GM13977 (cell line): ENCODE measurements around the gene CLCN6.

ENCODE experiments used
- DNase-seq: peaks from one replicate; pipeline ENCODE4 v3.0.0; 2012; ENCODE audit warnings: low spot score
- in situ Hi-C: fragments of 300-500 bp; cut with MboI; formaldehyde crosslinking; loops from one replicate; pipeline ENCODE4 v1.12.0; 2022; ENCODE audit warnings: low sequenced_read_pairs, low pct_unique_long_range_greater_than_20kb, mixed read lengths, inconsistent platforms; ENCODE audit not compliant: unreplicated experiment
- TF ChIP-seq, protein P1 (sequence below): IDR thresholded peaks from 2 replicates; pipeline ENCODE4 v1.5.1; 2012; ENCODE audit warnings: mild to moderate bottlenecking, control low read depth; ENCODE audit not compliant: insufficient read depth; ENCODE audit errors: extremely low read depth, missing control alignments

The CLCN6 gene

GRCh38 chr1:11789126-11790067, 16.6 kb upstream of the CLCN6 start:
- in situ Hi-C loops: no loop called here
- TF ChIP-seq, protein P1, sequence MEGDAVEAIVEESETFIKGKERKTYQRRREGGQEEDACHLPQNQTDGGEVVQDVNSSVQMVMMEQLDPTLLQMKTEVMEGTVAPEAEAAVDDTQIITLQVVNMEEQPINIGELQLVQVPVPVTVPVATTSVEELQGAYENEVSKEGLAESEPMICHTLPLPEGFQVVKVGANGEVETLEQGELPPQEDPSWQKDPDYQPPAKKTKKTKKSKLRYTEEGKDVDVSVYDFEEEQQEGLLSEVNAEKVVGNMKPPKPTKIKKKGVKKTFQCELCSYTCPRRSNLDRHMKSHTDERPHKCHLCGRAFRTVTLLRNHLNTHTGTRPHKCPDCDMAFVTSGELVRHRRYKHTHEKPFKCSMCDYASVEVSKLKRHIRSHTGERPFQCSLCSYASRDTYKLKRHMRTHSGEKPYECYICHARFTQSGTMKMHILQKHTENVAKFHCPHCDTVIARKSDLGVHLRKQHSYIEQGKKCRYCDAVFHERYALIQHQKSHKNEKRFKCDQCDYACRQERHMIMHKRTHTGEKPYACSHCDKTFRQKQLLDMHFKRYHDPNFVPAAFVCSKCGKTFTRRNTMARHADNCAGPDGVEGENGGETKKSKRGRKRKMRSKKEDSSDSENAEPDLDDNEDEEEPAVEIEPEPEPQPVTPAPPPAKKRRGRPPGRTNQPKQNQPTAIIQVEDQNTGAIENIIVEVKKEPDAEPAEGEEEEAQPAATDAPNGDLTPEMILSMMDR: no peak
- no peak for DNase-seq

DNA sequence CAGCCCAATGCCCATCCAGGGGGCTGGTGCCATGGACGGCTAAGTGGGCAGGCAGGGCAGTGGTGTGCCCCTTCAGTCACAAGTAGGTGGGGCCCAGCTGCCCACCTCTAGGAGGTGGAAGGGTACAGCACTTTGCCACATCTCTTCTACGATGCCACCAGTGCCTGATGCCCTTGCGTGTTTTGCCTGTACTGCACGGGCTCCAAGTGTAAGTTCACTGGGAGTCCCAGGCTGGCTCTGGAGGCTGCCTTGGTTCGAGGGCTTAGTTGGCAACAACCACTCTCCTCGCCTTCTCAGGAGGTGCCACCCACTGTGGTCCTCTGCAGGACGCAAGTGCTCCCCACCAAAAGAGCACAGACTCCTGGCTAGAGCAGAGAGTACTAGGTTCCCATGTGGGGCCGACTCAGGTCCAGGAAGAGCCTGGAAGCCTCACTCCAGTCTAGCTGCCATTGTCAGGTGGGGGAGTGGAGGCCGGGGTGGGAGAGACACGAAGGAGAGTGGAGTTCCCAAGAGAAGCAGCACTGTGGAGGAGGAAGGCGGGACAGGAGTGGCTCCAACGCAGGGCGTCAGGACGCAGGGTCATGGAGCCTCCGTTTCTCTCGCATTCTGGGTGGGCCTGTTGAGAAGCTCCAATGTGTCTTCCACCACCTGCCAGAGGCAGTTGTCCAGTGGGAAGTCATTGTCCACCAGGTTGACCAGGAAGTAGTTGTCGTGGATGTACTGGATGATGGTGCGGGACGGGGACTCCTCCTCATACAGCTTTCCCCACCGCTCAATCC, 15.7 kb upstream of the CLCN6 start:
- TF ChIP-seq, protein P1: no peak
- DNase-seq: no peak
- in situ Hi-C loops: no loop called here

DNA sequence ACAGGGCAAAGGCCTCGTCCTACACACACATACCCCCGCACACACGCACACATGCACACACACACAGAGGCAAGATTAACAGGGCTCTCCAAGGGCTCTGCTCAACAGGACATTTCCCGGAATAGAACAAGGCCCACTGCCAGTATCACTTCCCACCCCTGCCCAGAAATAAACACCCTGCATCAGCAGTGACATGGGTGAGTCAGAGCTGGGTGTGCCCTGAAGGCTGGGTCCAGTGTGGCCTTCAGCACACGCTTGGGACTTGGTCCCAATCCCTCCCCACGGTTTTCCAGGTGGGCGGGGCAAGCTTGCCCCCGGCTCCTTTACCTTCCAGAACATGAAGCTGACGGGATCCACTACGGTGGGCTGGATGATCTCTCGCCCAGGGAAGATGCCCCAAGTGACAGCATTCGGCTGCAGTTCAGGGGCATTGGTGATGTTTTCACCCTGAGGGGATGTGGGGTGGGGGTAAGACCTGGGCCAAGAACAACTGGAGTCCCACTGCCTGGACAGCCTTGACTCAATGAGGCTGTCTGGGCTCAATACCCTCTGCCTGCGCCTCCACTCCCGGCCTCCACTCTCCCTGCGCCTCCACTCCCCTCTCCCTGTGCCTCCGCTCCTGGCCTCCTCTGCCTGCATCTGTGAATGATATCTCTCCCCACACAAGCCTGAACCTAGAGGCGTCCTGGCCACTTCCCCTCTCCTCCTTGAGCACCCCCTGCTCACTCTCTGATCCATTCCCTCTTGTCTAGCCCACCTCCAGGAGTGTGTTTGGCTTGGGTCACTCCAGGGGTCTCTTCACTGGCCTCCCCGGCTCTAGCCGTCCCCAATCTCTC, 14.9 kb upstream of the CLCN6 start:
- DNase-seq: no peak
- TF ChIP-seq, protein P1: no peak
- in situ Hi-C loops: no loop called here

DNA sequence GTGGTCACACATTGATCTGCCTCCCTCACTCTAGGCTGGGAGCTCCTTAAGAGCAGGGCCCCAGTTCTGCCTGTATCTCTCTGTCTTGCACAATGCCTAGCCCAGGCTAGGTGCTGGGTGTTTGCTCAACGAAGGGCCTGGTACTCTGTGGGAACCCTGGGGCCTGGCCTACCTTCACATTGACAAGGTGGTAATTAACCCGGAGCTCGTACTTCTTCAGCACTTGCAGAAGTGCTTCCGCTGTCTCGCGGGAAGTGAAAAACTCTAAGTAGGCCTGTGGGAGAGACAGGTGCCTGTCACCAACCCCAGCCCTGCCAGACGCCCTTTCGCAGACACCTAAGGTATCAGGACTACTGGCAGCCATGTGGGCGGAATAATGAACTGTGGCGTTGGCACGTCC, 13.9 kb upstream of the CLCN6 start:
- in situ Hi-C loops: no loop called here
- DNase-seq: peak; percentile 7
- TF ChIP-seq, protein P1: no peak

DNA sequence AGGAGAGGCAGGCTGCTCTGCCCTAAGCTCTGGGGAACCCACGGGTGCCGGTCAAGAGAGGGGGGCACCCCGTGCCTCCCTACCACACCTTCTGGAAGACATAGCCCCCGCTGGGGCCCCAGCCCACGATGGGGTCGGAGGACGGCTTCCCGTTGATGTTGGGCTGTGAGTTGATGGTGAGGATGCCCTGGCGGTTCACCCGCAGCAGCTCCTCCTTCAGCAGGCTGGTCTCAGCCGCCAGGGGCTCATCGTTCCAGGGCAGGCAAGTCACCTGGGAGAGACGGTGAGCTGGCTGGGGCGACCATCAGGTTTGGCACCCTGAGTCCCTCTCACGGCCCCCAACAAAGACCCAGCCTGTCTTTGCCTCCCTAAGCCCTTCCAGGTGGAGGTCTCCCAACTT, 12.2 kb upstream of the CLCN6 start:
- in situ Hi-C loops: no loop called here
- TF ChIP-seq, protein P1: no peak
- no peak for DNase-seq
